ENCODE measurements around the gene SLC7A7.

DNA sequence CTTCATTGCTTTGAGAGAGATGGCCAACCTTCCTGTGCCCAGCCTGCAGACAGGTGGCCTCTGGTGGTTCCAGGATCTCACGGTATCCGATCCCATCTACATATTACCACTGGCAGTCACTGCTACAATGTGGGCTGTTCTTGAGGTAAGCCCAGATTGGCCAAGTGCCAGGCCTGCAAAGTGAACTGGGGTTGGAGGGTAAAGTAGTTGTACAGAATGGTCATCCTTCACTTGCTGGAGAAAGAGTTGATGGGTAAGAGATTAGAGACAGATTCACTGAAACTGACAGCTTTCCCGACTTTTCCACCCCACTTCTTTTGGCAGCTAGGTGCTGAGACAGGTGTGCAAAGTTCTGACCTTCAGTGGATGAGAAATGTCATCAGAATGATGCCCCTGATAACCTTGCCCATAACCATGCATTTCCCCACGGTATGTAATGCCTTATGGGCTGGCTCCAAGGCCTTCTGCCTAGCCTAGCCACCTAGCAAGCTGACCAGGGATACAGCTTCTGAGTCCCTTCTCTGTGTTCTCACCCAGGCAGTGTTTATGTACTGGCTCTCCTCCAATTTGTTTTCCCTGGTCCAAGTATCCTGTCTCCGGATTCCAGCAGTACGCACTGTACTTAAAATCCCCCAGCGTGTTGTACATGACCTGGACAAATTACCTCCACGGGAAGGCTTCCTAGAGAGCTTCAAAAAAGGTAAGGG, 44.6 kb downstream of the SLC7A7 start:
- TF ChIP-seq, protein P1, sequence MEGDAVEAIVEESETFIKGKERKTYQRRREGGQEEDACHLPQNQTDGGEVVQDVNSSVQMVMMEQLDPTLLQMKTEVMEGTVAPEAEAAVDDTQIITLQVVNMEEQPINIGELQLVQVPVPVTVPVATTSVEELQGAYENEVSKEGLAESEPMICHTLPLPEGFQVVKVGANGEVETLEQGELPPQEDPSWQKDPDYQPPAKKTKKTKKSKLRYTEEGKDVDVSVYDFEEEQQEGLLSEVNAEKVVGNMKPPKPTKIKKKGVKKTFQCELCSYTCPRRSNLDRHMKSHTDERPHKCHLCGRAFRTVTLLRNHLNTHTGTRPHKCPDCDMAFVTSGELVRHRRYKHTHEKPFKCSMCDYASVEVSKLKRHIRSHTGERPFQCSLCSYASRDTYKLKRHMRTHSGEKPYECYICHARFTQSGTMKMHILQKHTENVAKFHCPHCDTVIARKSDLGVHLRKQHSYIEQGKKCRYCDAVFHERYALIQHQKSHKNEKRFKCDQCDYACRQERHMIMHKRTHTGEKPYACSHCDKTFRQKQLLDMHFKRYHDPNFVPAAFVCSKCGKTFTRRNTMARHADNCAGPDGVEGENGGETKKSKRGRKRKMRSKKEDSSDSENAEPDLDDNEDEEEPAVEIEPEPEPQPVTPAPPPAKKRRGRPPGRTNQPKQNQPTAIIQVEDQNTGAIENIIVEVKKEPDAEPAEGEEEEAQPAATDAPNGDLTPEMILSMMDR (IDR thresholded peaks at IDR 0.05; ENCODE audit: poor library complexity, severe bottlenecking): no peak
- no peak for TF ChIP-seq EP300 (conservative IDR thresholded peaks at IDR 0.05; ENCODE audit: poor library complexity, severe bottlenecking)
- TF ChIP-seq, protein P2, sequence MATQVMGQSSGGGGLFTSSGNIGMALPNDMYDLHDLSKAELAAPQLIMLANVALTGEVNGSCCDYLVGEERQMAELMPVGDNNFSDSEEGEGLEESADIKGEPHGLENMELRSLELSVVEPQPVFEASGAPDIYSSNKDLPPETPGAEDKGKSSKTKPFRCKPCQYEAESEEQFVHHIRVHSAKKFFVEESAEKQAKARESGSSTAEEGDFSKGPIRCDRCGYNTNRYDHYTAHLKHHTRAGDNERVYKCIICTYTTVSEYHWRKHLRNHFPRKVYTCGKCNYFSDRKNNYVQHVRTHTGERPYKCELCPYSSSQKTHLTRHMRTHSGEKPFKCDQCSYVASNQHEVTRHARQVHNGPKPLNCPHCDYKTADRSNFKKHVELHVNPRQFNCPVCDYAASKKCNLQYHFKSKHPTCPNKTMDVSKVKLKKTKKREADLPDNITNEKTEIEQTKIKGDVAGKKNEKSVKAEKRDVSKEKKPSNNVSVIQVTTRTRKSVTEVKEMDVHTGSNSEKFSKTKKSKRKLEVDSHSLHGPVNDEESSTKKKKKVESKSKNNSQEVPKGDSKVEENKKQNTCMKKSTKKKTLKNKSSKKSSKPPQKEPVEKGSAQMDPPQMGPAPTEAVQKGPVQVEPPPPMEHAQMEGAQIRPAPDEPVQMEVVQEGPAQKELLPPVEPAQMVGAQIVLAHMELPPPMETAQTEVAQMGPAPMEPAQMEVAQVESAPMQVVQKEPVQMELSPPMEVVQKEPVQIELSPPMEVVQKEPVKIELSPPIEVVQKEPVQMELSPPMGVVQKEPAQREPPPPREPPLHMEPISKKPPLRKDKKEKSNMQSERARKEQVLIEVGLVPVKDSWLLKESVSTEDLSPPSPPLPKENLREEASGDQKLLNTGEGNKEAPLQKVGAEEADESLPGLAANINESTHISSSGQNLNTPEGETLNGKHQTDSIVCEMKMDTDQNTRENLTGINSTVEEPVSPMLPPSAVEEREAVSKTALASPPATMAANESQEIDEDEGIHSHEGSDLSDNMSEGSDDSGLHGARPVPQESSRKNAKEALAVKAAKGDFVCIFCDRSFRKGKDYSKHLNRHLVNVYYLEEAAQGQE (IDR thresholded peaks at IDR 0.05; ENCODE audit: borderline replicate concordance): no peak
- no peak for TF ChIP-seq POLR2AphosphoS5 (IDR thresholded peaks at IDR 0.05)

All from neural cell (in vitro differentiated cells).